Skeletal muscle cell (primary cell): Measurements from ENCODE around the gene CTNNB1.

Experiments used
- DNase-seq: peaks from one replicate; pipeline ENCODE4 v3.0.0-alpha.2; 2010; ENCODE audit warnings: low read depth
- H3K4me3 ChIP-seq: 2 replicates; pipeline ENCODE4 v1.5.1; 2011; ENCODE audit warnings: low read depth, mild to moderate bottlenecking, control low read depth, low read length, moderate library complexity

The CTNNB1 gene

GRCh38 chr3:41198950-41199865, at the start of gene CTNNB1:
Gene CTNNB1 (plus strand): TSS chr3:41199505. CDS start chr3:41224069, 24,564 bp downstream.
- DNase-seq: peak; percentile 93
- H3K4me3 ChIP-seq: peak within 1 kb of the TSS; percentile 88

GRCh38 chr3:41155834-41156233, 43.5 kb upstream of the CTNNB1 start:
- DNase-seq: no peak
- H3K4me3 ChIP-seq: no peak overlapping the region

GRCh38 chr3:41158947-41159346, 40.4 kb upstream of the CTNNB1 start:
- H3K4me3 ChIP-seq: no peak overlapping the region
- DNase-seq: no peak

- no peak for DNase-seq
- no peak overlapping the region for H3K4me3 ChIP-seq
Measured at GRCh38 chr3:41159588-41160189, 39.6 kb upstream of the CTNNB1 start.

GRCh38 chr3:41162541-41162940, 36.8 kb upstream of the CTNNB1 start:
- DNase-seq: no peak
- no peak overlapping the region for H3K4me3 ChIP-seq

- H3K4me3 ChIP-seq: no peak overlapping the region
- no peak for DNase-seq
Measured at GRCh38 chr3:41163006-41163405, 36.3 kb upstream of the CTNNB1 start.

GRCh38 chr3:41163421-41163820, 35.9 kb upstream of the CTNNB1 start:
- DNase-seq: no peak
- no peak overlapping the region for H3K4me3 ChIP-seq

- no peak overlapping the region for H3K4me3 ChIP-seq
- no peak for DNase-seq
Measured at GRCh38 chr3:41164777-41165176, 34.5 kb upstream of the CTNNB1 start.

GRCh38 chr3:41167722-41168497, 31.4 kb upstream of the CTNNB1 start:
- no peak overlapping the region for H3K4me3 ChIP-seq
- DNase-seq: no peak

- no peak for DNase-seq
- H3K4me3 ChIP-seq: no peak overlapping the region
Measured at GRCh38 chr3:41169023-41169422, 30.3 kb upstream of the CTNNB1 start.

- no peak for DNase-seq
Measured at GRCh38 chr3:41173926-41174885, 25.1 kb upstream of the CTNNB1 start.

GRCh38 chr3:41175365-41175764, 23.9 kb upstream of the CTNNB1 start:
- DNase-seq: no peak

More at GRCh38 chr3:41173926-41174885, 25.1 kb upstream of the CTNNB1 start:
- no peak overlapping the region for H3K4me3 ChIP-seq

GRCh38 chr3:41176596-41176995, 22.7 kb upstream of the CTNNB1 start:
- DNase-seq: no peak
- no peak overlapping the region for H3K4me3 ChIP-seq

More at GRCh38 chr3:41175365-41175764, 23.9 kb upstream of the CTNNB1 start:
- no peak overlapping the region for H3K4me3 ChIP-seq

- no peak for DNase-seq
- H3K4me3 ChIP-seq: no peak overlapping the region
Measured at GRCh38 chr3:41178576-41178975, 20.7 kb upstream of the CTNNB1 start.

GRCh38 chr3:41180396-41180795, 18.9 kb upstream of the CTNNB1 start:
- H3K4me3 ChIP-seq: no peak overlapping the region
- no peak for DNase-seq

- no peak for DNase-seq
- H3K4me3 ChIP-seq: no peak overlapping the region
Measured at GRCh38 chr3:41182504-41183059, 16.7 kb upstream of the CTNNB1 start.

GRCh38 chr3:41184394-41184793, 14.9 kb upstream of the CTNNB1 start:
- no peak overlapping the region for H3K4me3 ChIP-seq
- no peak for DNase-seq

GRCh38 chr3:41186297-41186696, 13.0 kb upstream of the CTNNB1 start:
- no peak overlapping the region for H3K4me3 ChIP-seq
- DNase-seq: no peak

GRCh38 chr3:41188306-41188705, 11.0 kb upstream of the CTNNB1 start:
- no peak for DNase-seq
- H3K4me3 ChIP-seq: no peak overlapping the region
